Stimulated activated CD8-positive, alpha-beta memory T cell treated with anti-CD3 and anti-CD28 coated beads, Interleukin-12 subunit alpha, Interleukin-12 subunit beta, amount 100 ng/mL, for 4 hours (primary cell): ENCODE measurements around the gene ANKRD26.
A peak's percentile ranks its signal among the peaks of the same experiment; 100 is the strongest.
"Not testable (repeated sequence)": the region's sequence is repeated elsewhere in the genome, so short reads cannot be mapped to it uniquely, and the experiment has no call there.

Source experiments
- DNase-seq: peaks from one replicate; pipeline ENCODE4 v3.0.0-alpha.2; 2020; ENCODE audit warnings: low read depth

The ANKRD26 gene

DNA sequence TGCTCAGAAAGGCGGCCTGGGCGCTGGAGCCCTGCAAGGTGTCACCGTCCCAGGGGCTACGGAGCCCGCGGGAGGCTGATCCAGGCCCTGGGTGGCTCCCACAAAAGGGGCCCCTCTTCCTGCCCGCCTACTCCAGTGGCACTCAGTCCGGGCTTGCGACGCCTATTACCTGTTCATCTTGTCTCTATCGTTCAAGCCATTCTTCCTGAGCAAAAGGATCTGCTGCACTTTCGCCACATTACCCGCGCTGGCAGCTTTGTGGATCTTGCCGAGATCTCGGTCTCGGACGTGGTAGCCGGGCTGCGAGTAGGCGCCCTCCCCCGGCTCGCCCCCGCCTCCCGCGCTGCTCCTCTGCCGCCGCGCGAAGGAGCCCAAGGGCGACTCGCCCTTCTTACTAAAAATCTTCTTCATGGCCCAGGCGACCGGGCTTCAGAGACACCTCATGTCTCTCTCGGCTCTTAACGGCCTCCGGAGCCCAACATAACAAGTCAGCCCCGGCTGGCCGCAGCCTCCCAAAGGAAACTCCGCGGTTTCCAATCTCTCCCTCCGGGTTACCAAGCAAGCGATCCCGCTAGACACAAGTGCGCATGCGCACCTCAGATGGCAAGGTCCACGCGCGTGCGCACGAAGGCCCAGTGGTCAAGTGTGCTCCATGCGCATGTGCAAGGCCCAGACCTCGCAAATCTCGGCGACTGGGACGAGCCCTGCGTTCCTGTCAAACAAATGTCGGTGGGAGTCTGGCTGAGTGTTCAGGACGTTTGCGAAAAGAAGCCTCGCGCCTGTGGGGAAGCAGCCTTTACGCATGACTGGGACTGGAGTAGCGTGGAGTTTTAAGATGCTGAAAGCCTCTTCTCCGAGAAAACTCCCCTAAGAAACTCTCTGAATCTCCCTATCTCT is at the start of gene ANKRD26:
ANKRD26 (minus strand) TSS at position 579 of the 897 bp plus-strand sequence; CDS start at position 411, 168 bp downstream.
- peak; percentile 93 for DNase-seq

- DNase-seq: no peak
These were observed 47.4 kb upstream of the ANKRD26 start for GRCh38 chr10:27147701-27148100.

- DNase-seq: no peak
These were observed 45.6 kb upstream of the ANKRD26 start for GRCh38 chr10:27145937-27146336.

DNA sequence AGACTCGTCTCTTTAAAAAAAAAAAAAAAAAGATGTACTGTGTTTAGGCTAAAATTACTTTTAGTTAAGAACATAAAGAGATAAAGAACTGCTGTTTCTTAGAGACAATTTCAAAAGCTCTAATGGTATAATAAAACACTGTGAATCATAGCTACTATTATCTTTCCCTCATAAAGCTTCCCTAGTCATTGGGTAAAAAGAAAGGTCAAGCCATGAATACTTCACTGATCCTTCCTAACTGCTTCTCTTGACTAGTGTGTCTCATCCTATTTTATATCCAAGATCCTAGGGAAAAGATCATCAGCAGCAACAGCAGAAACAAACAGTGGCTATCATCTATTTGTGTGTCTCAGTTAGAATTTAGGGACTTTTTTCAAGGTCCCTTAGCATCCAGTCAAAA is 43.4 kb upstream of the ANKRD26 start:
- no peak for DNase-seq

DNA sequence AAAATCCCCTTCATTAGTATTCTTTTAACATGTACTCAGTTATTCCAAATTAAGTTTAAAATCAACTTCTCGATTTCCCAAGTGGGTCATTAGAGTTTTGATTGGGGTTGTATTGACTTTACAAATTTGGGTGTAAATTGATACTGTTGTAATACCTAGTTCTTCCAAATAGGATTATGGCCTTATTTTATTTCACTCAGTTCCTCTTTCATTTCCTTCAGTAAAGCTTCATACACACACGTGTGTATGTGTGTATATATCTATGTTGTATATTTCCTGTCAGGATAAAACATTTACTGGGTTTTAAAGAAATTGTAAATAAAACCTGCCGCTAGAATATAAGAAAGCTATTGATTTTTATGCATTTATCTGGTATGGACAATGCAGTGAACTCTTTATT is 38.0 kb upstream of the ANKRD26 start:
- no peak for DNase-seq

- no peak for DNase-seq
These were observed 34.1 kb upstream of the ANKRD26 start for GRCh38 chr10:27134371-27134770.

DNA sequence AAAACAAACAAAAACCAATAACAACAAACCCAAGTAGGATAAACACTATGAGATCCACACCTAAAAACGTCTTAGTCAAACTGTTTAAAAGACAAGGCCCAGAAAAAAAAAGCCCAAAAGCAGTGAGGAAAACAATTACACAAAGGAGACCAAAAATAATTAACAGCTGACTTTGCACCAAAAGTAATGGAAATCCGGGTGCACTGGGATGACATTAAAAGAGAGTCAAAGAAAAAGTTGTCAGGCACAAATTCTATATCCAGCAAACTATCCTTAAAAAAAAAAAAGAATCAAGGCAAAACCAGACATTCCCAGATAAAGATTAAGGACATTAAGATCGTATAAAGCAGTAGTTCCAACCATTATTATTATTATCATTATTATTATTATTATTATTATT is 7.9 kb upstream of the ANKRD26 start:
- no peak for DNase-seq

GRCh38 chr10:27104919-27105318 is 4.6 kb upstream of the ANKRD26 start:
- no peak for DNase-seq

DNA sequence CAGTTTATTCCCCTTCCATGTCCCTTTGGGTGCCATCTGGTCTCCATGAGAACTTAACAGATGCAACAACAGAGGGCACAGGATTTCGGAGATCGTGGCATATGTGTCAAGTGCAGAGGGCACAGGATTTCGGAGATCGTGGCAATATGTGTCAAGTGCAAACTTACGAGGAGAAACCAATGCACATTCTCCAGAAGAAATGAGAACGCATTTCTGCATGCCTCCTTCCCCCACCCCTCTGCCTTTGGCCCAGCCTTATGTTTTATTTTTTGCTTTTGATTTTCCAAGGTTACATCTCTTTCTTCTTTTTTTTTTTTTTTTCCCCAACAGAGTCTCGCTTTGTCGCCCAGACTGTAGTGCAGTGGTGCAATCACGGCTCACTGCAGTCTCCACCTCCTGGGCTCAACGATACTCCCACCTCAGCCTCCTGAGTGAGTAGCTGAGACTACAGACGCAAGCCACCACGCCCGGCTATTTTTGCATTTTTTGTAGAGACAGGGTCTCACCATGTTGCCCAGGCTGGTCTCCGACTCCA is 586 bp upstream of the ANKRD26 start:
- DNase-seq: no peak

- DNase-seq: no peak
These were observed 846 bp downstream of the ANKRD26 start for GRCh38 chr10:27099448-27099847.

DNA sequence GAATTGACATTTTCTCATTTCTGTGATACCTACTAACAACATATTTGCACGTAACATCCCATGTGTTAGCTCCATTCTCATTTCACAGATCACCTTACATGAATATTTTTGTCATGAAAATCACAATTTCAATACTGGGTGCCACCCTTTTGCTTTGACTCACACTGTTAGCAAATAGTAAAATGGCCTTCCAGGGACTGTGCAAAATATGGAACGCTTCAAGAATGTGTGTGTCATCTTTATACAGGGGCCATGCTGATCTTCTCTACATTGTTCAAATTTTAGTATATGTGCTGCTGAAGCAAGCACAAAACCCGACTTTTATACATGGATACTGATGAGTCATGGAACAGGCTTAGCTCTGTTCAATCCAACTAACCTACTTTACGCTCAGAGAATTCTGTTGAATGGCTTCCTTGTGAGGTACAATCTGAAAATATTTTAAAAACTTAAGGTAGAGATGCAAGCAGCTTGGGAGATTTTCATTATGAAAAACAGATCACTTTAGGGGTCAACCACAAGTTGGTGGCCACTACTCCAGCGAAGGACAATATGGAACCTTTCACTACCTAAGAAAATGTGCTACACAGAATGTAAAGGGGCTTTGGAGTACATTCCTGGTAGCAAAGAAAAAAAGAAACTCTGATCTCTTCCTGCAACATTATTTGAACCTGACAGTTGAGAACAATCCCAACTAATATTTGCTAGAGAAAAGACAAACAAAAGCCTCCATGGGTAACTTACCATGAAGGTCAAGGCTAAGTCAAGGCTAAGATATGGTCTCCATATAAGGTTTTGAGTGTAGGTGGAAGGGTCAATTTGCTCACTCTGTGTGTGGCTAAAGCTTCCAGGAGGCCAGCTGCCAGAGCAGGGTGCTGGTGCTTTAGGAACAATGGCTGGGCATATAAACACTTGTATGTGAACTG is 11.9 kb downstream of the ANKRD26 start:
- no peak for DNase-seq

DNA sequence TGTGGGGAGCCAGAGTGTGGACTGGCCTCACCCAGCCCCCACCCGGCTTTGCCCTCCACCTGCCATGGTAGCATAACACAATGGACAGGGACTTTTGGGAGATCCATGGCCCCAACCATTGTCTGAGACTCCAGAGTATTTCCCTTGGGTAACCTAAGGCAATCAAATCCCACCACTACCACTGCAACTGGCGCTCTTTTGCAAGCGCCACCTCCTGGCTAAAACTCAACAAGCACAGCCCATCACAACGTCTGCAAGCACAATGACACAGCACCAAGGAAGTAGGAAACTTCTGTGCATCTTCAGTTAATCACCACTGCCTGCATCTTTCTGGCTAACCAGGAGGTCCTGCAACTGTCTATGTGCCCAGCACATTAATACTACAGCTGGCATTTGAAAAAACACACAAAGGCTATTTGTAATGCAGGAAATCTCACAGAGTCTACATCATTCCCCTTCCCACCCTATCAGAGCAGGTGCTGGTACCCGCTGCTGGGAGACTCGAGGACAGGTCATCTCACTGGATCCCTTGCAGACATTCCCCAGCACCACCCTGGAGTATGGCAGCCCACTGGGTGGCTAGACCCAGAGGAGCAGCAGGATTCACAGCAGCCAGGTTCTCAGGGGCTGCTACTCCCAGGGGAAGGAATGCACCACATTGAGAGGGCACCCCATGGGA is 27.7 kb downstream of the ANKRD26 start:
- no peak for DNase-seq

DNA sequence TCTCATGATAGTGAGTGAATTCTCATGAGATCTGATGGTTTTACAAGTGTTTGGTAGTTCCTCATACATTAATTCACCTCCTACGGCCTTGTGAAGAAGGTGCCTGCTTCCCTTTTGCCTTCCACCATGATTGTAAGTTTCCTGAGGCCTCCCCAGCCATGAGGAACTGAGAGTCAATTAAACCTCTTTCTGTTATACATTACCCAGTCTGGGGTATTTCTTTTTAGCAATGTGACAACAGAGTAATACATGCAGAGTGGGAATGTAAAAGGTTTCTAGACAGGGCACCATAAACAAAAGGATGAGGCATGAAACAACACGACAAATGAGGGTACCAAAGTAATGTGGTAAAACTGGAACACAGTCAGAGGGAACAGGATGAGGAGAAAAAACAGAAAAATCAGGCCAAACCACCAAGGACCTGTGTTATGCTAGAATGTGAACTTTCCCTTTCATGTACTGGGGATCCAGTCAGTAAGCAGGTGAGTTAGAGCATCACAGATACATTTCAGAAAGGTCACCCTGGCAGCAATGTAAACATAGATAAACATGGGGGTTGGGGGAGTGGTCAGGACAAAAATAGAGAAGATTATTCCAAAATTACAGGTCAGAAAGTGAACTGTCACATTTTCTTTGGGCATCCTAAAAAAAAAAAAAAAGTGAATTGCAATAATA is 31.9 kb downstream of the ANKRD26 start:
- no peak for DNase-seq

DNA sequence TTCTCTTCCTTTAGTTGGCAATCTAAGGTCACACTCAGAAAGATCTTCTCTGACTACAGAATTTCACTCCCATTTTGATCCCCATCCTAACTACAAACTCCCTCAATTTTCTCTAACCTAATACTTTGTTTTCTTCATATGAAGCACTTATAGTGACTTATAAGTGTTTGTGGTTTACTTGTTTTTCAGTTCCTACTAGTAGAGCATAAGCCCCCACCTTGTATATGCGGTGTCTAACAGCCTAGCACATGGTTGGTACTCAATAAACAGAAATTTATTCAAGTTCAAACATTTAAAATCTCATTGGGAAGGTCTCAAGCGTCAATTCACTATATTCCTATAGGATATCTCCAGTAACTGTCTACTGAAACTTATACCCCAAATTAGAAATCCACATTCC is 35.2 kb downstream of the ANKRD26 start:
- no peak for DNase-seq

- no peak for DNase-seq
These were observed 47.6 kb downstream of the ANKRD26 start for GRCh38 chr10:27052656-27053055.

DNA sequence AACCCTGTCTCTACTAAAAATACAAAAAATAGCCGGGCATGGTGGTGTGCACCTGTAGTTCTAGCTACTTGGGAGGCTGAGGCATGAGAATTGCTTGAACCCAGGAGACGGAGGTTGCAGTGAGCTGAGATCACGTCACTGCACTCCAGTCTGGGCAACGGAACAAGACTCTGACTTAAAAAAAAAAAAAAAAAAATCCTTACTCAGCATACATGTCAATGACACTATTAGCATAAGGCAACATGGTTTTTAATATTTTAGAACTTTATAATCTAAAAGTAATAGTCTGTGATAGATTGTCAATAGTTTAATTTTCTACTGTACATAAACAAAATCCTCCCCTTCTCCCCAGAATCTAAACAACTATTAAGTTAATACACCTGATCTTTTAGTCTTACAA is 55.0 kb downstream of the ANKRD26 start:
- not testable (repeated sequence) for DNase-seq

DNA sequence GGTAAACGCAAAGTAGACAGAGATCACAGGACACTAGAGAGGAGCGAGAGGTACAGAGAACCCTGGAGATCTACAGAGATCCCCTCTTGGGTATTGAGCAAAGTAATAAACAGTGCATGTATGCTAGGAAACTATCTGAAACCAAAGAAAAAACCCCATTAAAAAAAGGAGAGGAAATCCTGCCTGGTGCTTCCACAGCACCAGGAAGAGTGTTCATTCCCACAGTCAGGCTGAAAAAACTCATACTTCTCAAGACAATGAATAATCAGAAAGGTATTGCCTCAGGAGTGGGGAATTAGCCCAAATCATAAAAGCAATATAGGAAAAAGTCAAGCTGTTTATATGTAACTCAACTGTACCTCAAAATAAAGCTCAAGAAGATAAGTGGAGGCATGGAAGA is 59.1 kb downstream of the ANKRD26 start:
- DNase-seq: no peak

- DNase-seq: no peak
These were observed 62.1 kb downstream of the ANKRD26 start for GRCh38 chr10:27038168-27038567.

DNA sequence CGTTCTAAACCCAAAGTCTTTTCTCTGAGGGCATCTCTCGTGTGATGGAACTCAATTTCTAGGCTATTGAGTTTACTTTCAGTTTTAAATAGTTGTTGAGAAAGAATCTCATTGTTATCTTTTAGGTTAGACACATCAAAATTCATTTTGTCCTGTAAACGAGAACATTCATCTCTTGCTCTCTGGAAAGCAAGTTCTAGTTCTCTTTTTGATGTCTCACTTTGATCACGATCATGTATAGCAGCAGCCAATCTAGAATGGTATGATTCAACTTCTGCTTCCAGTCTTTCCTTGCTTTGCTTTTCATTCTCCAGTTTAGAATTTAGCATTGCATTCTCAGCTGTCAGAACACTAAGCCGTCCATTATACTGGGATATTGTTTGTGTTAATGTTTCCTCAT is 65.1 kb downstream of the ANKRD26 start:
- no peak for DNase-seq

DNA sequence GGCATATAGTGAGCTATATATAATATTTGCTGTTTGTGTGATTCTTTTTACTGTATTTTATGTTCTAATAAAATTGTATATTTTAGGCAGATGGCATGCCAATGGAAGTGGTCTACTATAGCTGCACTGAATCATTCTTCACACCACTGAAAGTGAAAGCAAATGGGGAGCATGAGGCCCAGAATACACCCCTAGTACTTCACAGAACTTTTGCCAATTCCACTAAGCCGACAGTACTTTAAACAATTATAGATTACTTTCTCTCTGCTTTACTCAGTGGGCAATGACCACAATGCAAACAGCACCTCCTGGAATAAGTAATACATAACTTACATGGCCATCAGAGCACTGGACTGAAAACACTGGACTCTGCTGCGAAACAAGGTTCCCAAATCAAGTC is 70.2 kb downstream of the ANKRD26 start:
- no peak for DNase-seq

- no peak for DNase-seq
These were observed 78.2 kb downstream of the ANKRD26 start for GRCh38 chr10:27022048-27022447.
